OCI-LY7 (cell line): Measurements from ENCODE around the gene UQCRC1. TPM values are rescaled to one million over a fixed set of nuclear protein-coding genes. Genes with fewer than 3 reads are reported as not detected.

ENCODE experiments used
- BruUV-seq: library from RNA; stranded (reverse); fragments of 400-500 nt; replicated peaks from 2 replicates; lab custom pipeline; 2021; lab: Mats Ljungman, UMichigan
- CTCF ChIA-PET: fragments of 300-600 bp; sonication (Branson Sonifier 250); formaldehyde crosslinking; loops from one replicate; lab custom pipeline; 2022; ENCODE audit warnings: antibody characterized with exemption; ENCODE audit not compliant: unreplicated experiment; lab: Charles Lee
- POLR2A ChIA-PET: fragments of 300-600 bp; sonication (Branson Sonifier 250); formaldehyde crosslinking; loops from one replicate; lab custom pipeline; 2022; ENCODE audit warnings: antibody characterized with exemption; lab: Charles Lee
- DNase-seq: peaks from one replicate; pipeline ENCODE4 v3.0.0-alpha.2; 2015; ENCODE audit warnings: low spot score
- H2AFZ ChIP-seq: fragments of 200-600 bp; sonication (generic), shearing (Covaris generic); 2 replicates; pipeline ENCODE4 v1.6.1; 2014; ENCODE audit warnings: mild to moderate bottlenecking, antibody characterized with exemption, low read length, moderate library complexity
- H3K27ac ChIP-seq: fragments of 200-600 bp; sonication (generic); 2 replicates; pipeline ENCODE4 v1.5.1; 2014; ENCODE audit warnings: mixed run types, low read depth, mild to moderate bottlenecking, moderate library complexity, low read length, inconsistent platforms; ENCODE audit not compliant: poor library complexity, severe bottlenecking
- H3K36me3 ChIP-seq: fragments of 200-600 bp; sonication (generic); 2 replicates; pipeline ENCODE4 v1.6.1; 2014; ENCODE audit warnings: mild to moderate bottlenecking, antibody characterized with exemption, low read length, moderate library complexity, mixed read lengths; ENCODE audit not compliant: insufficient read depth
- H3K4me1 ChIP-seq: fragments of 200-600 bp; sonication (generic); 2 replicates; pipeline ENCODE4 v1.5.1; 2014; ENCODE audit warnings: mild to moderate bottlenecking, low read length; ENCODE audit not compliant: insufficient read depth, poor library complexity, severe bottlenecking
- H3K4me2 ChIP-seq: fragments of 200-600 bp; sonication (generic); 2 replicates; pipeline ENCODE4 v1.6.1; 2014; ENCODE audit warnings: mild to moderate bottlenecking, low read length
- H3K4me3 ChIP-seq: fragments of 200-600 bp; sonication (generic); 2 replicates; pipeline ENCODE4 v1.5.1; 2014; ENCODE audit warnings: mild to moderate bottlenecking, low read depth, low read length; ENCODE audit not compliant: poor library complexity, severe bottlenecking
- H3K79me2 ChIP-seq: fragments of 200-600 bp; sonication (generic); 2 replicates; pipeline ENCODE4 v1.6.1; 2016; ENCODE audit warnings: low read depth, mild to moderate bottlenecking, low read length, moderate library complexity, mixed read lengths; ENCODE audit not compliant: insufficient read depth
- H3K9me2 ChIP-seq: fragments of 200-600 bp; sonication (generic); 2 replicates; pipeline ENCODE4 v1.6.1; 2016; ENCODE audit warnings: mild to moderate bottlenecking, low read length, mixed read lengths; ENCODE audit not compliant: insufficient read depth
- H3K9me3 ChIP-seq: fragments of 200-600 bp; sonication (generic); 2 replicates; pipeline ENCODE4 v1.6.1; 2014; ENCODE audit warnings: mild to moderate bottlenecking, mixed run types, low read length, mixed read lengths
- H4K20me1 ChIP-seq: fragments of 200-600 bp; sonication (generic); 2 replicates; pipeline ENCODE4 v1.6.1; 2014; ENCODE audit warnings: mild to moderate bottlenecking, antibody characterized with exemption, low read length, moderate library complexity, mixed read lengths; ENCODE audit not compliant: insufficient read depth
- CTCF ChIP-seq: fragments of 200-600 bp; sonication (generic); conservative IDR thresholded peaks from 2 replicates; pipeline ENCODE4 v1.5.1; 2014; ENCODE audit warnings: mild to moderate bottlenecking, antibody characterized with exemption, low read length, moderate library complexity, mixed read lengths
- EZH2phosphoT487 ChIP-seq: fragments of 200-600 bp; sonication (generic); IDR thresholded peaks from 2 replicates; pipeline ENCODE4 v1.6.1; 2018; ENCODE audit warnings: low read depth, borderline replicate concordance, mild to moderate bottlenecking, mixed run types, antibody characterized with exemption, low read length, moderate library complexity, mixed read lengths
- intact Hi-C: fragments of 100-400 bp; cut with micrococcal nuclease; formaldehyde crosslinking; loops from one replicate; pipeline ENCODE4 v1.10.0; 2022; ENCODE audit not compliant: unreplicated experiment
- total RNA-seq, 2 experiments: library from RNA; depleted of rRNA in 1 of 2; stranded (reverse); fragments of >200 nt in 1 of 2; shearing (Covaris generic) in 1 of 2; gene quantifications; 2 replicates each; pipeline ENCODE4 v1.2.3, GENCODE V29; 2014 to 2022

Gene UQCRC1
- total RNA-seq, 2 experiments from 2014 or later = 125 to 194 TPM

- Histone ChIP-seq H4K20me1 (no peaks in the 10 kb centered on the region), H3K4me1 (no peaks in the 10 kb centered on the region), H2AFZ (no peak overlapping the region), H3K9me2 (no peaks in the 10 kb centered on the region), H3K36me3 (no peaks in the 10 kb centered on the region), H3K79me2 (no peaks in the 10 kb centered on the region), H3K9me3 (no peaks in the 10 kb centered on the region), H3K27ac (no peak overlapping the region), H3K4me2 (no peak overlapping the region), H3K4me3 (no peak overlapping the region)
- ChIA-PET POLR2A (no interaction called here), CTCF (no interaction called here)
- intact Hi-C loops = no loop called here
- no peak for DNase-seq
- BruUV-seq = no TSS peak
- TF ChIP-seq EZH2phosphoT487 (no peak), CTCF (no peak)
Observed at GRCh38 chr3:48644898-48645760, 35.7 kb upstream of the UQCRC1 start.

- no peak overlapping the region for H3K27ac ChIP-seq
- no peaks in the 10 kb centered on the region for H3K9me3 ChIP-seq
- H2AFZ ChIP-seq = no peak overlapping the region
- CTCF ChIA-PET = no interaction called here
- intact Hi-C loops = no loop called here
- H3K36me3 ChIP-seq = no peaks in the 10 kb centered on the region
- H3K79me2 ChIP-seq = no peaks in the 10 kb centered on the region
- H4K20me1 ChIP-seq = no peaks in the 10 kb centered on the region
- H3K9me2 ChIP-seq = no peaks in the 10 kb centered on the region
- POLR2A ChIA-PET = no interaction called here
- no peak overlapping the region for H3K4me2 ChIP-seq
- peaks cover 1% of the 10 kb centered on the region for H3K4me1 ChIP-seq
- no peak for TF ChIP-seq CTCF
- TF ChIP-seq EZH2phosphoT487 = no peak
- no peak overlapping the region for H3K4me3 ChIP-seq
- no peak for DNase-seq
- no TSS peak for BruUV-seq
Observed at GRCh38 chr3:48642605-48643004, 33.2 kb upstream of the UQCRC1 start.

- ChIA-PET POLR2A (no interaction called here), CTCF (no interaction called here)
- peaks cover 12% of the 10 kb centered on the region for H3K4me1 ChIP-seq
- TF ChIP-seq EZH2phosphoT487 (no peak), CTCF (no peak)
- no TSS peak for BruUV-seq
- no peaks in the 10 kb centered on the region for H3K36me3 ChIP-seq
- H3K27ac ChIP-seq = no peak overlapping the region
- no peak overlapping the region for H3K4me3 ChIP-seq
- H2AFZ ChIP-seq = no peak overlapping the region
- no peaks in the 10 kb centered on the region for H3K79me2 ChIP-seq
- H4K20me1 ChIP-seq = no peaks in the 10 kb centered on the region
- no peak for DNase-seq
- H3K9me2 ChIP-seq = no peaks in the 10 kb centered on the region
- H3K9me3 ChIP-seq = no peaks in the 10 kb centered on the region
- intact Hi-C loops = no loop called here
- no peak overlapping the region for H3K4me2 ChIP-seq
Observed at GRCh38 chr3:48641396-48641795, 31.9 kb upstream of the UQCRC1 start.
